Spinal cord (tissue), 10 donors: ENCODE results near the gene TUBGCP3. TPM values are rescaled to one million over a fixed set of nuclear protein-coding genes. Genes with fewer than 3 reads are reported as not detected.
"Not testable (repeated sequence)": the region's sequence is repeated elsewhere in the genome, so short reads cannot be mapped to it uniquely, and the experiment has no call there.

Source experiments
- DNase-seq, 6 donors: peaks; one replicate each; pipeline versions ENCODE4 v3.0.0 to v3.0.0-alpha.2; 2013 to 2015; ENCODE audit warnings: low spot score in 6 of 6, low read depth in 4 of 6
- H3K27ac ChIP-seq: one replicate; pipeline ENCODE4 v1.5.1; 2013; ENCODE audit warnings: low read depth, low read length, control low read depth
- H3K27me3 ChIP-seq: one replicate; pipeline ENCODE4 v1.6.1; 2013; ENCODE audit warnings: low read length; ENCODE audit not compliant: control insufficient read depth, insufficient read depth
- H3K36me3 ChIP-seq: one replicate; pipeline ENCODE4 v1.6.1; 2013; ENCODE audit warnings: low read length; ENCODE audit not compliant: control insufficient read depth, insufficient read depth
- H3K4me1 ChIP-seq: one replicate; pipeline ENCODE4 v1.6.1; 2013; ENCODE audit warnings: low read length; ENCODE audit not compliant: control insufficient read depth, insufficient read depth
- H3K4me3 ChIP-seq: one replicate; pipeline ENCODE4 v1.5.1; 2013; ENCODE audit warnings: low read depth, low read length, control low read depth
- H3K9me3 ChIP-seq: one replicate; pipeline ENCODE4 v1.6.1; 2013; ENCODE audit warnings: low read length; ENCODE audit not compliant: control insufficient read depth, insufficient read depth
- WGBS: methylation state at CpG from one replicate; pipeline ENCODE4 v1.1.5; 2013; ENCODE audit warnings: missing lambda C conversion rate; ENCODE audit not compliant: insufficient coverage; 5-methylcytosine and 5-hydroxymethylcytosine counted together
- long read RNA-seq, 4 donors: transcript quantifications; one replicate each; lab custom pipeline, GENCODE V29; 2026
- polyA plus RNA-seq, 2 donors: library from polyadenylated mRNA; unstranded; fragments of 120-200 nt; gene quantifications; one replicate each; pipeline ENCODE4 v1.2.1, GENCODE V29; 2013; ENCODE audit not compliant: insufficient read length in 2 of 2
- total RNA-seq, 2 donors: library from RNA; depleted of rRNA in 1 of 2; stranded (reverse); fragments of 120-200 nt in 1 of 2; fragments of >200 nt in 1 of 2; gene quantifications; one replicate each; pipeline versions ENCODE4 v1.2.3 to v1.2.4, GENCODE V29; 2013 to 2014
- donor health status: healthy.

TUBGCP3 gene, protein sequence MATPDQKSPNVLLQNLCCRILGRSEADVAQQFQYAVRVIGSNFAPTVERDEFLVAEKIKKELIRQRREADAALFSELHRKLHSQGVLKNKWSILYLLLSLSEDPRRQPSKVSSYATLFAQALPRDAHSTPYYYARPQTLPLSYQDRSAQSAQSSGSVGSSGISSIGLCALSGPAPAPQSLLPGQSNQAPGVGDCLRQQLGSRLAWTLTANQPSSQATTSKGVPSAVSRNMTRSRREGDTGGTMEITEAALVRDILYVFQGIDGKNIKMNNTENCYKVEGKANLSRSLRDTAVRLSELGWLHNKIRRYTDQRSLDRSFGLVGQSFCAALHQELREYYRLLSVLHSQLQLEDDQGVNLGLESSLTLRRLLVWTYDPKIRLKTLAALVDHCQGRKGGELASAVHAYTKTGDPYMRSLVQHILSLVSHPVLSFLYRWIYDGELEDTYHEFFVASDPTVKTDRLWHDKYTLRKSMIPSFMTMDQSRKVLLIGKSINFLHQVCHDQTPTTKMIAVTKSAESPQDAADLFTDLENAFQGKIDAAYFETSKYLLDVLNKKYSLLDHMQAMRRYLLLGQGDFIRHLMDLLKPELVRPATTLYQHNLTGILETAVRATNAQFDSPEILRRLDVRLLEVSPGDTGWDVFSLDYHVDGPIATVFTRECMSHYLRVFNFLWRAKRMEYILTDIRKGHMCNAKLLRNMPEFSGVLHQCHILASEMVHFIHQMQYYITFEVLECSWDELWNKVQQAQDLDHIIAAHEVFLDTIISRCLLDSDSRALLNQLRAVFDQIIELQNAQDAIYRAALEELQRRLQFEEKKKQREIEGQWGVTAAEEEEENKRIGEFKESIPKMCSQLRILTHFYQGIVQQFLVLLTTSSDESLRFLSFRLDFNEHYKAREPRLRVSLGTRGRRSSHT
- total RNA-seq, result 10 to 100 TPM; 23.2 to 31.0 TPM
- polyA plus RNA-seq, result 10 to 100 TPM; 35.9 to 40.5 TPM
- long read RNA-seq, donor 1, partial matches to known transcripts, result 0 of 3 reads
- long read RNA-seq, donor 1, other reads (novel, unspliced or antisense), result 0 of 3 reads
- long read RNA-seq, donor 2, partial matches to known transcripts, result 0 of 3 reads
- long read RNA-seq, donor 2, other reads (novel, unspliced or antisense), result 0 of 3 reads
- long read RNA-seq, donor 3, partial matches to known transcripts, result 0 of 2 reads
- long read RNA-seq, donor 3, other reads (novel, unspliced or antisense), result 0 of 2 reads
- long read RNA-seq, donor 4, partial matches to known transcripts, result 0 of 1 reads
- long read RNA-seq, donor 4, other reads (novel, unspliced or antisense), result 0 of 1 reads

DNA sequence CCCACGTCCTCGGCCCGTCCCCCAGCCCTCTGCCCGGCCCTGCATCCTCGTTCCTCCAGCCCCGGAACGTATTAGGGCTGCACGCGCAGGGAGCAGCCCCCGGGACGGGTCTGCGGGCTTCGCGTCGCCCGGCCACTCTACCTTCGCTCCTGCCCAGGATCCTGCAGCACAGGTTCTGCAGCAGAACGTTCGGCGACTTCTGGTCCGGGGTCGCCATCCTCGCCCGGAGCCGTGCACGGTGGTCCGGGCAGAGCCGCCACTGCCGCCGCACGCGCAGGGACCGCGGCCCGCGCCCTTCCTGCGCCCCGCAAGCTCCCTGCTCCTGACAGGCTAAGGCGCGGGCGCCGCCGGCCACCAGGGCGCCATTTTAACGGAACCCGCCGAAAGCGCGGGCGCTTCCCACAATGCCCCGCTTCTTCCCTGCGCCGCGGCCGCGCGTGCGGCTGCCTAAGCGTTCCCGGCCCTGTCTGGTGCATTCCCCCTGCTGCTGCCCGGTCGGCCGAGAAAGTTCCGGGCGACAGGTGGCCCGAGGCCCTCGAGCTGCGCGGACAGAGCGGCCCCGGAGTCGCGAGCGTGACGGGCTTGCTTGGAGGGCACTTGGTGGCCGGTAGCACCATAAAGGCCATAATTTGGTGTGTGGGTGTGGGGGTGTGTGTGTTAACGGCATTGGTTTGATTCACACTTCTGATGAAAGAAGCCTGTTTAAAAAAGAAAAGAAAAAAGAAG is at the start of gene TUBGCP3:
Gene TUBGCP3 (minus strand): TSS at position 390 of the 726 bp plus-strand sequence. CDS start 173 bp downstream, at position 217.
- WGBS, result under 1% methylated on average over 77 of the region's 77 CpGs
- peak within 1 kb of the TSS; percentile 82 for H3K4me3 ChIP-seq
- peak within 1 kb of the TSS; percentile 96 for H3K27ac ChIP-seq

DNA sequence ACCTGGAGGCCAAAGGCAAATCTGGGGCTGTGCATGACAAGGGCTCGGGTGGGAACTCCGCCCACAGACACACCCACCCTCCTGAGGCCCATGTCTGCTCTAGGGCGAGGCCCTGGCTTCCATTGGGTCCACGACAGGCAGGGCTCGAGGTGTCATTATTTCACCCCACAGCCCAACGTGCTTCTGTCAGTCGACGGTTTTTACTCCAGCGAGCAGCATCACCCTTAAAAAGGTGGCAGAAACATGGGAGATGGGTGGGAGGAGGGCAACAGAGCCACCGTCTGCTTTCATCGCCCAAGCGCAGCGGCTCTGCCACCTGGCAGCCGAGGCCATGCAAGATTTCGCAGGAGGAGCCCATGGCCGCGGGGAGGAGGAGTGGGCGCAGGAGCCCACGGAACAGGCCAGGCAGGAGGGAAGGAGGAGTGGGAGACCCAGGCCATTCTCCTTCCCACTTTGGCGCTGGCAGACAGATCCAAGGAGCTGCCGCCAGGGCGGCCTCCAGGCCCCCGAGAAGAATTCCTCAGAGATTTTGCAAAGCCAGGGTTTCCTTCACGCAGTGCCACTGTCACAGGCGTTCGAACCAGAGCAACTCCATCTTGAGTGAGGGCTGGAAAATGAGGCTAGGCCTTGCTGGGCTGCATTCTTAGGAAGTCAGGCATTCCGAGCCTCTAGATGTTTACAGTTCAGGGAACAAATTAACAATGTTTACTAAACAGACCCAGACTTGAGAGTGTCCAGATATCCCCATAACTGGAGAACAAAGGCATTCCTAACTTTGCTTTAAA is 49.3 kb upstream of the TUBGCP3 start:
- H3K9me3 ChIP-seq, result no peaks in the 10 kb centered on the region
- 76% methylated on average over 21 of the region's 27 CpGs for WGBS

More for the DNA sequence above, at the start of gene TUBGCP3:
- Histone ChIP-seq H3K27me3 (no peaks in the 10 kb centered on the region), H3K4me1 (peaks cover 9% of the 10 kb centered on the region), H3K36me3 (no peaks in the 10 kb centered on the region), H3K9me3 (no peaks in the 10 kb centered on the region)
- DNase-seq, result peak; percentile 66 to 95 (median 76)

DNA sequence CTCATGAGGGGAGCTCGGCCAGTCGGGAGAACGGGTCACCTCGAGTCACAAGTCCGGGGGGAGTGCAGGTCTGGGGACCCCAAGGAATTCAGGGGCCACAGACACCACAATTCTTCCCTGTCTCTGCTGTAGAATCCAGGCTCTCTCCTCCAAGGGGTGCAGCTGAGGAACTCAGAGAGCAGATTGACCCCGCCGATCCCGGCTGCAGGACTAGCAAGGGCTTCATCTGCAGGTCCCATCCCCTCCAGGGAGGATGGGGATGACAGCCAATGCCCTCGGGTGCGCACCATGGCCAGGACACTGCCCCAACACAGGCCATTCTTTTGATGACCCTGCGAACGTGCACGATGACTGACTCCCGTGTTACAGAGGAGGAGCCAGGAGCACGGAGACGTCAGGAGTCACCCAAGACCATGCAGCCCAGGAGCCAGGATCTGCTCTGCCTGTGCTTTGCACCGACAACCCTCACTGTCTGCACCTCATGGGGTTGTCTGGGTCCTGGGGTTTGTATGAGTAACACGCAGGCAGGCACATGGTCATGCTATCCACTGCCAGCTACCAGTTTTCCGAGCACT is 48.5 kb upstream of the TUBGCP3 start:
- Histone ChIP-seq H3K4me3 (no peak overlapping the region), H3K36me3 (no peaks in the 10 kb centered on the region), H3K9me3 (no peaks in the 10 kb centered on the region), H3K27me3 (peaks cover 18% of the 10 kb centered on the region), H3K27ac (no peak overlapping the region), H3K4me1 (peaks cover 4% of the 10 kb centered on the region)
- WGBS, result 88% methylated on average over 19 of the region's 19 CpGs
- DNase-seq, result no peak

More for the DNA sequence above, 49.3 kb upstream of the TUBGCP3 start:
- H3K36me3 ChIP-seq, result no peaks in the 10 kb centered on the region
- DNase-seq, result no peak
- peaks cover 4% of the 10 kb centered on the region for H3K4me1 ChIP-seq
- H3K27me3 ChIP-seq, result peaks cover 18% of the 10 kb centered on the region
- no peak overlapping the region for H3K4me3 ChIP-seq
- no peak overlapping the region for H3K27ac ChIP-seq

DNA sequence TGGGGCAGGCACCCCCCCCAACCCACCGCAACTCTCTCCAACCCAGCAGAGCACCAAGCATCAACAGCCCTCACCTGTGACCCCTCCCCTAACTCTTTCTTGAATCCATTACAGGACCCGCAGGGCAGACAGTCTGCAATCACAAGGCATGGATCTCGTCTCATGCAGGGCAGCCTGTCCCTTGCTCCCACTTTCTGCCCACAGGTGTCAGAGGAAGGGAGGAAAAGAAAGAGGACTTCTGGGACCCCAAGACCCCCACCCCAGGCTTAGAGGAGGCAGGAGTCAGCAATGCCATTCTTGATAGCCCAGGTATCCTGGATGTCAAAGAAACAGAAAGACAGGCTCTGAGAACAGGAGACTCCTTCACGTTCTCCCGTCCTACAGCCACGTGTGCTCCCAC is 47.4 kb upstream of the TUBGCP3 start:
- no peak for DNase-seq
- Histone ChIP-seq H3K27ac (no peak overlapping the region), H3K27me3 (peaks cover 16% of the 10 kb centered on the region), H3K9me3 (no peaks in the 10 kb centered on the region), H3K4me3 (no peak overlapping the region), H3K36me3 (no peaks in the 10 kb centered on the region), H3K4me1 (no peaks in the 10 kb centered on the region)
- WGBS, result 67% methylated on average over 6 of the region's 6 CpGs

DNA sequence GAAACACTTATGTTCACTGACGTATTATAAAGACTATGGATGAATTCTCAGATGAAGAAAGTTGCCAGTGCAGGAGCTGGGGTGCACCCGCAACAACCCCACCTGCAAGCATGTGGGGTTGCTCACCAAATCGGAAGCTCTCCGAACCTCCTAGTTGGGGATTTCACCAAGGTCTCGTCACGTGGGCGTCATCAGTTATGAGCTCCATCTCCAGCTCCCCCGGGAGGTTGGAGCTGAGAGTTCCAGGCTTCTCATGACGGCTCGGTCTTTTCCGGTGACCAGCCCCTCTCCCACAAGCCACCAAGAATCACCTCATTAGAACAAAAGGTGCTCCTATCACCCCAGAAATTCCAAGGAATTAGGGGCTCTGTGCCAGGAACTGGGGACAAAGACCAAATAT is 46.1 kb upstream of the TUBGCP3 start:
- no peak for DNase-seq
- Histone ChIP-seq H3K4me3 (no peak overlapping the region), H3K36me3 (no peaks in the 10 kb centered on the region), H3K4me1 (no peaks in the 10 kb centered on the region), H3K27me3 (peaks cover 11% of the 10 kb centered on the region), H3K27ac (no peak overlapping the region), H3K9me3 (no peaks in the 10 kb centered on the region)
- WGBS, result 91% methylated on average over 8 of the region's 11 CpGs

DNA sequence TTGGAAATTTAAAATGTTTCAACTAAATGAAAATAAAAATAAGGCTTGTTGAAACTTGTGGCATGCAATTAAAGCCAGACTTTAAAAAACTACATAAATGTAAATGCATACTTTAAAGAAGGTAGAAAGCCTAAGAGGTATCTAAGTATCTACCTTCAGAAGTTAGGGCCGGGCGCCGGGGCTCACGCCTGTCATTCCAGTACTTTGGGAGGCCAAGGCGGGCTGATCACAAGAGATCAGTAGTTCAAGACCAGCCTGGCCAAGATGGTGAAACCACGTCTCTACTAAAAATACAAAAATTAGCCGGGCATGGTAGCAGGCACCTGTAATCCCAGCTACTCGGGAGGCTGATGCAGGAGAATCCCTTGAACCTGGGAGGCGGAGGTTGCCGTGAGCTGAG is 42.3 kb upstream of the TUBGCP3 start:
- WGBS, result 96% methylated on average over 10 of the region's 10 CpGs
- not testable (repeated sequence) for H3K27ac ChIP-seq, H3K4me3 ChIP-seq, H3K9me3 ChIP-seq, H3K27me3 ChIP-seq, H3K36me3 ChIP-seq, H3K4me1 ChIP-seq, DNase-seq

DNA sequence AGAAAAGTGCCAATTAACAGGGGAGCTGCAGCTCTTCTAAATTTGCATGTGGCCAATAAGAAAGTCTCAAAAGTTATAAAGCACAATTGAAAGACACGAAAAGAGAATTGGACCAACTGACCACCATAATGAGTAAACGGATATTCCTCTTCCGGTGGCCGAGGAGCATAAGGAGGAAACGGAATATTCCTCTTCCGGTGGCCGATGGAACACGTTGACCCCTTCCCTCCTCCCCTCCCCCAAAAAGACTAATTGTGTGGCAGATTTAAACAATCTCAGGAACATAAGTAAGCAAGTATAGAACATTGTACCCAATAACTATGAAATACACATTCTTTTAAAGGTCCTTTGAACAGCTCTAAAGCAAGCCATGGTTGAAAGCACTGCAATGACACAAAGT is 41.2 kb upstream of the TUBGCP3 start:
- no peaks in the 10 kb centered on the region for H3K4me1 ChIP-seq
- no peaks in the 10 kb centered on the region for H3K9me3 ChIP-seq
- no peak overlapping the region for H3K27ac ChIP-seq
- H3K27me3 ChIP-seq, result peaks cover 2% of the 10 kb centered on the region
- H3K4me3 ChIP-seq, result no peak overlapping the region
- no CpG with 5 or more reads among the region's 8 CpGs for WGBS
- H3K36me3 ChIP-seq, result no peaks in the 10 kb centered on the region
- no peak for DNase-seq

DNA sequence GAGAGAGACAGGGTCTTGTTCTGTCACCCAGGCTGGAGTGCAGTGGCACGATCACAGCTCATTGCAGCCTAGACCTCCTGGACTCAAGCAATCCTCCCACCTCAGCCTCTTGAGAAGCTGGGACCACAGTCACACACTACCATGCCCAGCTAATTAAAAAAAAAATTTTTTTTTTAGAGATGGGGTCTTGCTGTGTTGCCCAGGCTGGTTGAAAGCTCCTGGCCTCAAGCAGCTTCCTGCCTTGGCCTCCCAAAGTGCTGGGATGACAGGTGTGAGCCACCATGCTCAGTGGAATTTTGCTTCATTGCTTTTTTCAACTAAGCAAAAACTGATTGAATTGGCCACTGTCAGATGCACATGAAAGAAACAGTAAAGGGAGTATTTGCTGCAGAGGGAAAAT is 39.7 kb upstream of the TUBGCP3 start:
- H3K4me3 ChIP-seq, H3K36me3 ChIP-seq, H3K4me1 ChIP-seq, H3K9me3 ChIP-seq, H3K27ac ChIP-seq, DNase-seq, H3K27me3 ChIP-seq: not testable (repeated sequence)
- WGBS, result no CpG with 5 or more reads among the region's 1 CpG
